ENCODE data around the gene TNIK.

GRCh38 chr3:171013822-171014748 is 446.1 kb downstream of the TNIK start:
- no peak for TF ChIP-seq CTCF (IDR thresholded peaks at IDR 0.05)
- TF ChIP-seq POLR2A (IDR thresholded peaks at IDR 0.05) = no peak

All from gastroesophageal sphincter (tissue), 3 donors.